IPS-15b (cell line): ENCODE results near the gene SBNO2.

Experiments
- H3K27me3 ChIP-seq: one replicate; pipeline ENCODE4 v1.6.1; 2013; ENCODE audit warnings: low read length; ENCODE audit not compliant: control insufficient read depth, insufficient read depth
- H3K36me3 ChIP-seq: one replicate; pipeline ENCODE4 v1.6.1; 2013; ENCODE audit warnings: low read length; ENCODE audit not compliant: control insufficient read depth, insufficient read depth
- H3K4me1 ChIP-seq: one replicate; pipeline ENCODE4 v1.6.1; 2013; ENCODE audit warnings: mild to moderate bottlenecking, low read length; ENCODE audit not compliant: control insufficient read depth, insufficient read depth
- H3K4me3 ChIP-seq: one replicate; pipeline ENCODE4 v1.5.1; 2013; ENCODE audit warnings: low read depth, low read length
- H3K9ac ChIP-seq: one replicate; pipeline ENCODE4 v1.6.1; 2013; ENCODE audit warnings: low read depth, mild to moderate bottlenecking, low read length
- H3K9me3 ChIP-seq: one replicate; pipeline ENCODE4 v1.6.1; 2013; ENCODE audit warnings: mild to moderate bottlenecking, low read length; ENCODE audit not compliant: control insufficient read depth, insufficient read depth

The SBNO2 gene

DNA sequence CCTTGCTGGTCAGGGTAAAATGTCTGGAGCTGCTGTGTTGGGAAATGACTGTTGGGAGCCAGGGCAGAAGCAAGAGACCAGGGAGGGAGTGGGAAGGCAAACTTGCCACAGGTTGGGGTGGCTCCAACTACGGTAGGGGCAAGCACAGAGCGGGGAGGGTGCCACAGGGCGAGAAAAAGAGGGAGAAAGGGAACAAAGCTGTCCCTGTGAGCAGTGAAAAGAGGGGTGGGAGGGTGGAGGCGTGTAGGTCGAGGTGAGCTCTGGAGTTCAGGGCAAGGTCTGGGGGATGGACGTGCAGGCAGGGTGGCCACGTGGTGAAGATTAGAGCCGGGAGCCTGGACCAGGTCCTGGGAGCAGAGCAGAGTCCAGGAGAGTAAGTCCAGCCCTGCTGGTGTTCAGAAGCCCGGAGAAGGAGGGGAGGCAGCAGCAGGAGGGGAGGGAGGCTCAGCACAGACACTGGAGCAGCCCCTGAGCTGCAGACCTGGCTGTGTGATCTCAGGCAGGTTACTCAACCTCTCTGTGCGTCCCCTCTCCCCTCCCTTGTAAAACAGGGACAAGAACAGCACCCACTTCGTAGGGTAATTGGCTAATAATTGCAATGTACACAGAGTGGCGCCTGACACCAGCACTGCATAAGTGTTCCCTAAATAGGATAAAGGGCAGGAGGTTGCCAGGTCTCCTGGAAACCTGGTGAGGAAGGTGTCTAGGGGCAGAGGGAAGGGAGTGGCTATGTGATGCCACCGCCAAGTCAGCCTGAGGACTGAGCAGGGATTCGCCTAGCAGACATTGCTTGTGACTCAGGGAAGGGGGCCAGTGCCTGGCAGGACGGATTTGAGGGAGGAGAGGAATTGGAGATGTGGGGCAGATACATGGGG lies 75.7 kb downstream of the SBNO2 start:
- no peaks in the 10 kb centered on the region for H3K9me3 ChIP-seq
- no peak overlapping the region for H3K9ac ChIP-seq
- peaks cover 2% of the 10 kb centered on the region for H3K4me1 ChIP-seq
- H3K36me3 ChIP-seq: no peaks in the 10 kb centered on the region
- no peak overlapping the region for H3K4me3 ChIP-seq
- no peaks in the 10 kb centered on the region for H3K27me3 ChIP-seq

- Histone ChIP-seq H3K9me3 (no peaks in the 10 kb centered on the region), H3K36me3 (no peaks in the 10 kb centered on the region), H3K27me3 (no peaks in the 10 kb centered on the region), H3K4me3 (no peak overlapping the region), H3K4me1 (peaks cover 2% of the 10 kb centered on the region), H3K9ac (no peak overlapping the region)
Observed at GRCh38 chr19:1097810-1098176, 76.3 kb downstream of the SBNO2 start.

DNA sequence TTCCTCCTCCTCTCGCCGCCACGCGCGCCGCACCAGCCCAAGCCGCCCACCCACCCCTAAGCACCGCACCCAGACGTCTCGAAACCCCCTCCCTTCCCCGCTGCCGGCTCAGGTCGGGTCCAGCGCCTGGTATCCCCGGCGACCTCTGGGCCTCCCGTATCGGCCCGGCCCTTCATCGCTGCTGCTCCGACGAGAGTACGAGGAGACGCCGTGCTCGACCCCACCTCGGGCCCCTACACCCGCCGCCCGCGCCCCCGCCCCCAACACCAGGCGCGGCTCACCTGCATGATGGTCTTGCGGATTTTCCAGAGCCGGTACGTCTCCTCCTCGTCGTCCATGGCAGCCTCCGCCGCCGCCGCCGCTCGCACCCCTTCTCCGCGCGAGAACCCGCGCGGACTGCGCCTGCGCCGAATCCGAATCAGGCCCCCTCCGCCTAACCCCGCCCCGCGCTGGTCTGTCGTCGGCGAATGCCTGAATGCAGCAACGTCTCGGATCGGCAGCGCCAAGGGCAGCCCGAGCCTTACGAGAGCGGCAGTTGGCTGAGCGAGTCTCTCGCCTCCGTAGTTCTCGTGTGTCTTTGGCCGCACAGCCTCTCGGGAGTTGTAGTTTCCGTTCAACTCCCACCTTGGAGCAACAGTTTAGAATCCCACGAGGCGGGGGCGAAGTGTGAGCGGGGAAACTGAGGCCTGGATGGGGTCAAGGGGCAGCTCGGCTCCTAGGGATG lies 78.9 kb downstream of the SBNO2 start, which contains the start of gene POLR2E:
TSS of gene POLR2E (minus strand) at position 398 of the 724 bp plus-strand sequence. CDS start at position 338, 60 bp downstream.
- H3K27me3 ChIP-seq: no peaks in the 10 kb centered on the region
- peak within 1 kb of the TSS; percentile 78 for H3K4me3 ChIP-seq
- peak within 1 kb of the TSS; percentile 90 for H3K9ac ChIP-seq
- no peaks in the 10 kb centered on the region for H3K9me3 ChIP-seq
- peaks cover 18% of the 10 kb centered on the region for H3K36me3 ChIP-seq
- H3K4me1 ChIP-seq: no peaks in the 10 kb centered on the region

- Histone ChIP-seq H3K27me3 (no peaks in the 10 kb centered on the region), H3K36me3 (peaks cover 18% of the 10 kb centered on the region), H3K4me3 (peak overlapping the region; percentile 78), H3K9ac (peak overlapping the region; percentile 90), H3K9me3 (no peaks in the 10 kb centered on the region), H3K4me1 (no peaks in the 10 kb centered on the region)
Observed at GRCh38 chr19:1094655-1094977, 79.5 kb downstream of the SBNO2 start.

- Histone ChIP-seq H3K9ac (peak overlapping the region; percentile 90), H3K4me1 (no peaks in the 10 kb centered on the region), H3K36me3 (peaks cover 23% of the 10 kb centered on the region)
Observed at GRCh38 chr19:1093811-1094553, 80.1 kb downstream of the SBNO2 start.

GRCh38 chr19:1093330-1093729 lies 80.7 kb downstream of the SBNO2 start:
- no peaks in the 10 kb centered on the region for H3K27me3 ChIP-seq
- H3K9ac ChIP-seq: no peak overlapping the region
- no peaks in the 10 kb centered on the region for H3K9me3 ChIP-seq
- peaks cover 29% of the 10 kb centered on the region for H3K36me3 ChIP-seq
- no peak overlapping the region for H3K4me3 ChIP-seq
- H3K4me1 ChIP-seq: no peaks in the 10 kb centered on the region

More at GRCh38 chr19:1093811-1094553, 80.1 kb downstream of the SBNO2 start:
- Histone ChIP-seq H3K9me3 (no peaks in the 10 kb centered on the region), H3K4me3 (peak overlapping the region; percentile 78), H3K27me3 (no peaks in the 10 kb centered on the region)

GRCh38 chr19:1091544-1092175 lies 82.4 kb downstream of the SBNO2 start:
- Histone ChIP-seq H3K4me3 (no peak overlapping the region), H3K36me3 (peaks cover 43% of the 10 kb centered on the region), H3K9ac (no peak overlapping the region), H3K4me1 (no peaks in the 10 kb centered on the region), H3K27me3 (no peaks in the 10 kb centered on the region), H3K9me3 (no peaks in the 10 kb centered on the region)

GRCh38 chr19:1090731-1091543 lies 83.1 kb downstream of the SBNO2 start:
- Histone ChIP-seq H3K4me1 (no peaks in the 10 kb centered on the region), H3K36me3 (peaks cover 49% of the 10 kb centered on the region), H3K27me3 (no peaks in the 10 kb centered on the region), H3K4me3 (no peak overlapping the region), H3K9ac (no peak overlapping the region), H3K9me3 (no peaks in the 10 kb centered on the region)

- Histone ChIP-seq H3K9me3 (no peaks in the 10 kb centered on the region), H3K4me1 (no peaks in the 10 kb centered on the region), H3K27me3 (no peaks in the 10 kb centered on the region), H3K36me3 (peaks cover 57% of the 10 kb centered on the region), H3K4me3 (no peak overlapping the region), H3K9ac (no peak overlapping the region)
Observed at GRCh38 chr19:1089891-1090290, 84.2 kb downstream of the SBNO2 start.

- Histone ChIP-seq H3K9ac (no peak overlapping the region), H3K4me3 (no peak overlapping the region), H3K27me3 (no peaks in the 10 kb centered on the region), H3K9me3 (no peaks in the 10 kb centered on the region), H3K36me3 (peaks cover 60% of the 10 kb centered on the region), H3K4me1 (no peaks in the 10 kb centered on the region)
Observed at GRCh38 chr19:1089126-1089771, 84.8 kb downstream of the SBNO2 start.
